Keratinocyte (primary cell): ENCODE results near the gene NTN3. TPM values are rescaled to one million over a fixed set of nuclear protein-coding genes. Genes with fewer than 3 reads are reported as not detected.

Source experiments
- DNase-seq: peaks from one replicate; pipeline ENCODE4 v3.0.0-alpha.2; 2011; ENCODE audit warnings: low read depth, missing footprints, low spot score
- FAIRE-seq: peaks from 2 replicates; lab custom pipeline; 2011; peaks lifted over from hg19 to GRCh38; lab: Jason Lieb, UNC
- H2AFZ ChIP-seq: 2 replicates; pipeline ENCODE4 v1.6.0; 2012; ENCODE audit warnings: low read length, control low read depth, inconsistent platforms; ENCODE audit not compliant: control insufficient read depth
- H3K27ac ChIP-seq: 2 replicates; pipeline ENCODE4 v1.5.1; 2011; ENCODE audit warnings: low read length; ENCODE audit not compliant: control insufficient read depth, insufficient read depth
- H3K27me3 ChIP-seq: 3 replicates; pipeline ENCODE4 v1.6.0; 2011; ENCODE audit warnings: low read length; ENCODE audit not compliant: control insufficient read depth, insufficient read depth; ENCODE audit errors: extremely low read depth
- H3K36me3 ChIP-seq, 2 experiments: 2 replicates in 1 of 2; 3 replicates in 1 of 2; pipeline ENCODE4 v1.5.1; 2011; ENCODE audit warnings: low read length in 2 of 2, mild to moderate bottlenecking in 1 of 2; ENCODE audit not compliant: control insufficient read depth in 2 of 2, insufficient read depth in 2 of 2; ENCODE audit errors: extremely low read depth in 1 of 2
- H3K4me1 ChIP-seq: 3 replicates; pipeline ENCODE4 v1.5.1; 2011; ENCODE audit warnings: low read length; ENCODE audit not compliant: control insufficient read depth, insufficient read depth; ENCODE audit errors: extremely low read depth
- H3K4me2 ChIP-seq: 3 replicates; pipeline ENCODE4 v1.6.0; 2011; ENCODE audit warnings: low read depth, low read length; ENCODE audit not compliant: control insufficient read depth, insufficient read depth; ENCODE audit errors: extremely low read depth
- H3K4me3 ChIP-seq, 3 experiments: fragments of 200-600 bp in 1 of 3; sonication (generic) in 1 of 3; 2 replicates in 2 of 3; 3 replicates in 1 of 3; pipeline ENCODE4 v1.5.1; 2011 to 2016; ENCODE audit warnings: low read length in 3 of 3, mild to moderate bottlenecking in 3 of 3, control low read depth in 2 of 3, inconsistent platforms in 1 of 3, low read depth in 1 of 3, mixed read lengths in 1 of 3, mixed run types in 1 of 3, moderate library complexity in 1 of 3; ENCODE audit not compliant: control insufficient read depth in 2 of 3, insufficient read depth in 2 of 3; ENCODE audit errors: extremely low read depth in 1 of 3
- H3K79me2 ChIP-seq: 2 replicates; pipeline ENCODE4 v1.6.0; 2012; ENCODE audit warnings: low read length; ENCODE audit not compliant: control insufficient read depth, insufficient read depth
- H3K9ac ChIP-seq: 3 replicates; pipeline ENCODE4 v1.6.0; 2011; ENCODE audit warnings: low read length; ENCODE audit not compliant: control insufficient read depth, insufficient read depth; ENCODE audit errors: extremely low read depth
- H3K9me1 ChIP-seq: 3 replicates; pipeline ENCODE4 v1.6.0; 2011; ENCODE audit warnings: low read length; ENCODE audit not compliant: control insufficient read depth, insufficient read depth; ENCODE audit errors: extremely low read depth
- H3K9me3 ChIP-seq: 2 replicates; pipeline ENCODE4 v1.5.1; 2012; ENCODE audit warnings: low read depth, low read length; ENCODE audit not compliant: control insufficient read depth
- H4K20me1 ChIP-seq: 3 replicates; pipeline ENCODE4 v1.6.0; 2011; ENCODE audit warnings: low read length; ENCODE audit not compliant: control insufficient read depth, insufficient read depth; ENCODE audit errors: extremely low read depth
- EZH2 ChIP-seq: IDR thresholded peaks from one replicate; pipeline ENCODE4 v1.6.1; 2012; ENCODE audit warnings: inconsistent platforms, mild to moderate bottlenecking, low read length, moderate library complexity
- dilution Hi-C: fragments of 300-500 bp; cut with MboI; formaldehyde crosslinking; loops from one replicate; pipeline ENCODE4 v1.7.0; 2020; ENCODE audit warnings: low sequenced_read_pairs; ENCODE audit not compliant: extremely low pct_ligation_motif_present
- polyA plus RNA-seq, 5 experiments: library from polyadenylated mRNA; depleted of rRNA in 3 of 5; stranded (reverse) in 3 of 5; stranded (forward) in 1 of 5; unstranded in 1 of 5; fragments of >200 nt; gene quantifications; 1 replicate in 1 of 5; 2 replicates in 3 of 5; 3 replicates in 1 of 5; pipeline versions ENCODE4 v1.2.1 to v1.2.3, GENCODE V29; 2011 to 2012; ENCODE audit warnings: missing spikeins in 2 of 5, low read depth in 1 of 5, low replicate concordance in 1 of 5
- TF ChIP-seq, protein P1 (sequence below), 3 experiments: IDR thresholded peaks in 1 of 3; conservative IDR thresholded peaks in 1 of 3; optimal IDR thresholded peaks in 1 of 3; 2 replicates in 2 of 3; 3 replicates in 1 of 3; pipeline versions ENCODE3 to v1.5.1; 2011; ENCODE audit warnings: low read length in 3 of 3, mild to moderate bottlenecking in 3 of 3, moderate library complexity in 2 of 3, control low read depth in 1 of 3, inconsistent platforms in 1 of 3; ENCODE audit not compliant: insufficient read depth in 2 of 3; ENCODE audit errors: extremely low read depth in 1 of 3

Gene NTN3
- polyA plus RNA-seq, 1 donor (not counting 4 experiments of a cell fraction or from before 2014, with no cell fraction given), result not detected

DNA sequence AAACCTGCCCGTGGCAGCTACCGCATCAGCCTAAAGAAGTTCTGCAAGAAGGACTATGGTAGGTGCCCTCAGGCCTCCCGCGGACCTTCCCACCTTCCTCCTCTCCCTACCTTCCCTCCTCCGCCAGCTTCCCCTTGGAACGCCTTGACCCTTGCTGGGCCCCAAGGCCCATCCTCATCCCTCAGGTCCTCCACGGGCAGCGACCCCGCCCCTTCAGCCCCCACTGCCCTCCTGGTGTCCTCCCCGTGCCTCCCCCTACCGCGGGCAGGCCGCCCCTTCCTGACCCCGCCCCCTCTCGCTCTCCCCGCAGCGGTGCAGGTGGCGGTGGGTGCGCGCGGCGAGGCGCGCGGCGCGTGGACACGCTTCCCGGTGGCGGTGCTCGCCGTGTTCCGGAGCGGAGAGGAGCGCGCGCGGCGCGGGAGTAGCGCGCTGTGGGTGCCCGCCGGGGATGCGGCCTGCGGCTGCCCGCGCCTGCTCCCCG lies 2.4 kb downstream of the NTN3 start:
- no peak overlapping the region for H3K9ac ChIP-seq
- no peak overlapping the region for H3K27ac ChIP-seq

DNA sequence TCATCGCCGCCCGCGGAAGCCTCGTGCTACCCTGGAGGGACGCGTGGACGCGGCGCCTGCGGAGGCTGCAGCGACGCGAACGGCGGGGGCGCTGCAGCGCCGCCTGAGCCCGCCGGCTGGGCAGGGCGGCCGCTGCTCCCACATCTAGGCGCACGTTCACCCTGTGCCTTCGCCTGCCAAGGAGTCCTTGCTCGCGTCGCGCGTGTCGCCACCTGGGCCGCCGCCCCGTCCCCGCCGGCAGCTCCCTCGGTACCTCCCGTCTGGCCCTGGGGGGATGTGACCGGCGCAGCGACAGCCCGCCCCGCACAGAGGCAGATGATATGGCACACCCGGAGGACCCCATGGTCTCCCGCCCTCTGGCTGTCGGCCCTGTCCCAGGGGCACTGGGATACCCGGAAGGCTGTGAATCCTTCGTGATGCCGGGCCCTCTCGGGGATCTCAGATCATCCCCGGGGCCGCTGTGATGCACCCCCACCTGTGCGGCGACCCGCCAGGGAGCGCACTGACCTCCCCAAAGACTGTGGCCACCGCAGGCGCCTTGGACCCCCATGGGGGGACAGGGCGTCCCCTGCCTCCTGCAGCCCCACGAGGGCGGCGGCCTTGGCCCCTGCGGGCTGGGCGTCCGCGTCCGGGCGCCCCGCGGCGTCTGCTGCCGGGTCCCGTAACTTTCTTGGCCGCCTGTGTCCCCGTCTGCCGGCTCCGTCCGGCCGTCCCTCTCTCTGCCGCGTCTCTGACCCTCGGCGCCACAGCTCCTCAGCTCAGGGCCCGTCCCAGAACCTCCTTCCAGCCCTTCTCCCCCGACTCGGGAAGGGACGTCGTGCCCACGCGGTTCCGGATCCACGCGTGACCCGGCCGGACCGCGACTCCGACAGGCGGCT lies 3.1 kb downstream of the NTN3 start:
- H3K4me1 ChIP-seq, result peaks cover 13% of the 10 kb centered on the region
- no peak for TF ChIP-seq EZH2
- TF ChIP-seq, protein P1, sequence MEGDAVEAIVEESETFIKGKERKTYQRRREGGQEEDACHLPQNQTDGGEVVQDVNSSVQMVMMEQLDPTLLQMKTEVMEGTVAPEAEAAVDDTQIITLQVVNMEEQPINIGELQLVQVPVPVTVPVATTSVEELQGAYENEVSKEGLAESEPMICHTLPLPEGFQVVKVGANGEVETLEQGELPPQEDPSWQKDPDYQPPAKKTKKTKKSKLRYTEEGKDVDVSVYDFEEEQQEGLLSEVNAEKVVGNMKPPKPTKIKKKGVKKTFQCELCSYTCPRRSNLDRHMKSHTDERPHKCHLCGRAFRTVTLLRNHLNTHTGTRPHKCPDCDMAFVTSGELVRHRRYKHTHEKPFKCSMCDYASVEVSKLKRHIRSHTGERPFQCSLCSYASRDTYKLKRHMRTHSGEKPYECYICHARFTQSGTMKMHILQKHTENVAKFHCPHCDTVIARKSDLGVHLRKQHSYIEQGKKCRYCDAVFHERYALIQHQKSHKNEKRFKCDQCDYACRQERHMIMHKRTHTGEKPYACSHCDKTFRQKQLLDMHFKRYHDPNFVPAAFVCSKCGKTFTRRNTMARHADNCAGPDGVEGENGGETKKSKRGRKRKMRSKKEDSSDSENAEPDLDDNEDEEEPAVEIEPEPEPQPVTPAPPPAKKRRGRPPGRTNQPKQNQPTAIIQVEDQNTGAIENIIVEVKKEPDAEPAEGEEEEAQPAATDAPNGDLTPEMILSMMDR (optimal IDR thresholded peaks at IDR 0.05 in 1 of 3, IDR thresholded peaks at IDR 0.05 in 1 of 3, conservative IDR thresholded peaks at IDR 0.05 in 1 of 3; ENCODE audit: extremely low read depth in 1 of 3, insufficient read depth in 2 of 3, low read length in 3 of 3), result peak in 2 of 3 experiments; percentile 18 to 73
- peak overlapping the region; percentile 75 for H3K9ac ChIP-seq
- peak overlapping the region; percentile 76 to 88 (median 82) for H3K4me3 ChIP-seq
- peaks cover 25% of the 10 kb centered on the region for H3K27me3 ChIP-seq
- no peaks in the 10 kb centered on the region for H3K9me1 ChIP-seq
- peak overlapping the region; percentile 52 for H3K27ac ChIP-seq
- peaks cover 9% of the 10 kb centered on the region for H4K20me1 ChIP-seq
- H3K79me2 ChIP-seq, result no peaks in the 10 kb centered on the region
- H3K4me2 ChIP-seq, result peak overlapping the region; percentile 77
- dilution Hi-C loops, result no loop called here
- H3K36me3 ChIP-seq, result peaks cover 0 to under 1% of the 10 kb centered on the region in 2 experiments
- FAIRE-seq (no peak), DNase-seq (no peak)
- H2AFZ ChIP-seq, result peak overlapping the region; percentile 74
- no peaks in the 10 kb centered on the region for H3K9me3 ChIP-seq

More for the DNA sequence above, 2.4 kb downstream of the NTN3 start:
- Histone ChIP-seq H3K27me3 (peaks cover 28% of the 10 kb centered on the region), H3K4me1 (peaks cover 17% of the 10 kb centered on the region), H3K36me3 (no peaks in the 10 kb centered on the region), H3K4me3 (peak overlapping the region in 1 of 3 experiments; percentile 13), H3K9me3 (no peaks in the 10 kb centered on the region), H3K4me2 (peak overlapping the region; percentile 27), H3K9me1 (no peaks in the 10 kb centered on the region), H3K79me2 (no peaks in the 10 kb centered on the region), H4K20me1 (peaks cover 9% of the 10 kb centered on the region), H2AFZ (no peak overlapping the region)
- dilution Hi-C loops, result no loop called here
- no peak for TF ChIP-seq EZH2
- TF ChIP-seq, protein P1 (optimal IDR thresholded peaks at IDR 0.05 in 1 of 3, IDR thresholded peaks at IDR 0.05 in 1 of 3, conservative IDR thresholded peaks at IDR 0.05 in 1 of 3; ENCODE audit: extremely low read depth in 1 of 3, insufficient read depth in 2 of 3, low read length in 3 of 3), result no peak
- FAIRE-seq (no peak), DNase-seq (no peak)
